HG03097 (cell line): ENCODE measurements around the gene ZNF275.
"Not testable (repeated sequence)": the region's sequence is repeated elsewhere in the genome, so short reads cannot be mapped to it uniquely, and the experiment has no call there.

ENCODE experiments used
- ATAC-seq: cut with Tn5 transposase; IDR thresholded peaks from one replicate; pipeline ENCODE4 v1.9.1; 2021; ENCODE audit not compliant: unreplicated experiment, low FRiP score

Gene ZNF275, protein sequence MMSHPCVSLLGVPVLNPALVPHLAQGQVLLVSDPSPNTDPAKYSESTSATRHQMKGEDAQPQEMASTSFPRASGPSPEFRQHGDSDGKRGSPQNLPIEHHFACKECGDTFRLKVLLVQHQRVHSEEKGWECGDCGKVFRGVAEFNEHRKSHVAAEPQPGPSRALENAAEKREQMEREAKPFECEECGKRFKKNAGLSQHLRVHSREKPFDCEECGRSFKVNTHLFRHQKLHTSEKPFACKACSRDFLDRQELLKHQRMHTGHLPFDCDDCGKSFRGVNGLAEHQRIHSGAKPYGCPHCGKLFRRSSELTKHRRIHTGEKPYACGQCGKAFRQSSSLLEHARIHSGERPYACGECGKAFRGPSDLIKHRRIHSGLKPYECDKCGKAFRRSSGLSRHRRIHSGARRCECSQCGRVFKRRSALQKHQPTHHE

DNA sequence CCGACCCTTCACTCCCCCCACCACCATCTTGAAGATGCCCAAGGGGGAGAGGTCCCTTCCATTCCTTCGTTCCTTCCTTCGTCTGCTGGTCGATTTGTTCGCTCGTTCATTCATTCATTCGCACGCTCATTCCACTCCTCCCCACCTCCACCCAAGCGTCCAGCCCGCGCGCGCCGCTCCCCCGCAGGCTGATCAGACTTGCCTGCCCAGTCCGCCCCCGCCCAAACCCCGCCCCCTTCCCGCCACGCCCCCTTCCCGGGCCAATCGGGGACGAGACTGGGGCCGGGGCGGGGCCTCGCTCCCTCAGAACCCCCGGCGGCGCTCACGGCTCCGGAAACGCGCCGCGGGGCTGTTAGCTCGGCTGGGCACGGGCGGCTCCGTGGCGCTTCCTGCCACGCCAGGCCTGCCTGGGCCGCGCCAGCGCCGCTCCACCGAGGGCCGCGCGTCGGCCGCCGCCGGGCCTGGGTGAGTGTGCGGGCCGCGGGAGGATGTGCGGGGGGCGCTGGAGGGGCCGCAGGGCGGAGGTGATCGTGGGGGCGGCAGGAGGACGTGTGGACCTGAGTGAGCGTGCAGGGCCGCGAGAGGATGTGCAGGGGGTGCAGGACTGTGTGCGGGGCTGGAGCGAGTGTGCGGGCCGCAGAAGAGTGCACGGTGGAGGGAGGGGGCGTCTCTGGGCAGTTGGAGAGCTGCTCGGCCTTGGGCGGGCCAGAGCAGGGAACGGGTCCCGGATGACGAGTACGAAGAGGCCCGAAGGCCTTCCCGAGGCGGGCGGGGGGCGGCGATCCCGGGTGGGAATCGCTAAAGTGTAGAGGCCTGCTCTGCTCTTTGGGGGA is at the start of gene ZNF275:
Gene ZNF275 (plus strand): TSS at position 333 of the 833 bp plus-strand sequence. CDS start 2,527 bp downstream, outside the sequence.
- peak; percentile 80 for ATAC-seq

DNA sequence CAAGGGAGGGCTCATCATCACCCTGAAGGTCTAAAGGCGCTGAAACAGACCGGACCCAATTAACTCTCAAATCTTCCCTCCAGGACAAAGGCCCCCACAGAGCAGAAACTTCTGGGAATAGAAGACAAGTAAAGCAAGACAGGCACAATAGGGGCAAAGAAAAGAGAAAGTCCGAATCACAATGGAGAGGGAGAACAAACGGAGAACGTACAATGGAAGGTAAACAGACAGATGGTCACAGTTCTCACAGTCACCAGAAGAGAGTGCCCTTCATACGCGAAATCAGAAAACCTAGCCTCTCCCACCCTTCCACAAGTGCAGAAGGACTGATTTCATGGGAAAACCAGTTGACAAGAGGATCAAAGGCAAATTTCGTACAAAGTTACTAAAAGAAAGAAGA is 48.3 kb upstream of the ZNF275 start:
- not testable (repeated sequence) for ATAC-seq

GRCh38 chrX:153288807-153289206 is 45.1 kb upstream of the ZNF275 start:
- not testable (repeated sequence) for ATAC-seq

GRCh38 chrX:153293485-153294071 is 40.4 kb upstream of the ZNF275 start:
- ATAC-seq: not testable (repeated sequence)

DNA sequence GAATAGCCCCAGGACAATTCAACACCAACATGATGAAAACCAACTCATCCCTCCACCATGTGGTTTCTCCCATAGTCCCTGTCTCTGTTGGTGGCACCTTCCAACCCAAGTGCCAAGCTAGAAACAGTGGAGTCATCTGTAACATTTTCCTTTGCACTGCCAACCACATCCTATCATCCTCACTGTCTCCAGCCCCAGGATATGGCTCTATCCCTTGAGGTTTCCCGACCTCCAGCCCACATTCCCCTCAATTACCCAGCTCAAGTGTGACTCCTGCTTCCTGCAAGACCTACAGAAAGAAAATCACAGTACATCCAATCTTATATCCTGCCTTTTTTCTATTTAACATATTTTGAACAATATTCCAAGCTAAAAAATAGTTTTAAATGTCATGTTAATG is 36.6 kb upstream of the ZNF275 start:
- ATAC-seq: no peak

DNA sequence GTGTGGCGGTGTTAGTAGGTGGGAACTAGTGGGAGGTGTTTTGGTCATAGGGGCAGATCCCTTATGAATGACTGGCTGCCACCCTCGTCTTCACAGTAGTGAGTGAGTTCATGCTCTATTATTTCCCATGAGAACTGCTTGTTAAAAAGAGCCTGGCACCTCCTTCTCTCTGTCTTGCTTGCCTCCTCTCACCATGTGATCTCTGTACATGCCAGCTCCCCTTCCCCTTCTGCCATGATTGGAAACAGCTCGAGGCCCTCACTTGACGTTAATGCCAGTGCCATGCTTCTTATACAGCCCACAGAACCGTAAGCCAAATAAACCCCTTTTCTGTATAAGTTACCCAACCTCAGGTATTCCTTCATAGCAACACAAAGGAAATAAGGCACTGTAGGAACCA is 34.1 kb upstream of the ZNF275 start:
- ATAC-seq: no peak

DNA sequence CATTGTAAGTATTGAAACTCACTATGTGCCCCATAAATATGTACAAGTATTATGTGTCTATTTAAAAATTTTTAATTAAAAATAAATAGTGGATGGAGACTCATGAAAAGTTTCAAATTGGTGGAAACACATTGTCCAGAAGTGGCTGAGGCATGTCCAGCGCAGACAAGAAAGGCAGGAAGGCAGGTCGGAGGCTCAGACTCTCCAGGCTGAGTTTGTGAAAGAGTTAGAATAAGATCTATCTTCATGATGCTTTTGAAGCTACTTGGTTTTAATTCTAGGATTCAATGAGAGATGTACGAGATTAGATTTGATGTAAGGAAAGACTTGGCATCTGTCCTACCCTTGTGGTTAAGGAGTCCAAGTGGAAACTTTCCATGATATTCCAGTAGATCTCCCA is 32.2 kb upstream of the ZNF275 start:
- no peak for ATAC-seq

DNA sequence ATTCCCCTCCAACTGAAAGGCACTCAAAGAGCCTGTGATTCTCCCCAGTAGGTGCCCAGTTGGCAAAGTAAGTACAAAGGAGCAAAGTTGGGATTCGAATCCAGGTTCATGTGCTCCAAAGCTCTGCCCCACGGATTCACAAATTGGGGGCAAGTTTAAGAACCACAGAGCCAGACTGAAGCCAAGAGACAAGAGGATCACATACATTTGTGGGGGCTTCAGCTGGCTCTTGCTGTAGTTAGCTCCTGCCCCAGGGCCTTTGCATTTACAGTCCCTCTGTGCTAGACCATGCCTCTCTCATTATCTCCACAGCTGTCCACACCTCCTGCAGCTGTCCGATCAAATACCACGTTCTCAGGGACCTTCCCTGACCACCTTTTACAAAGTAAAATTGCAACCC is 31.2 kb upstream of the ZNF275 start:
- ATAC-seq: no peak

DNA sequence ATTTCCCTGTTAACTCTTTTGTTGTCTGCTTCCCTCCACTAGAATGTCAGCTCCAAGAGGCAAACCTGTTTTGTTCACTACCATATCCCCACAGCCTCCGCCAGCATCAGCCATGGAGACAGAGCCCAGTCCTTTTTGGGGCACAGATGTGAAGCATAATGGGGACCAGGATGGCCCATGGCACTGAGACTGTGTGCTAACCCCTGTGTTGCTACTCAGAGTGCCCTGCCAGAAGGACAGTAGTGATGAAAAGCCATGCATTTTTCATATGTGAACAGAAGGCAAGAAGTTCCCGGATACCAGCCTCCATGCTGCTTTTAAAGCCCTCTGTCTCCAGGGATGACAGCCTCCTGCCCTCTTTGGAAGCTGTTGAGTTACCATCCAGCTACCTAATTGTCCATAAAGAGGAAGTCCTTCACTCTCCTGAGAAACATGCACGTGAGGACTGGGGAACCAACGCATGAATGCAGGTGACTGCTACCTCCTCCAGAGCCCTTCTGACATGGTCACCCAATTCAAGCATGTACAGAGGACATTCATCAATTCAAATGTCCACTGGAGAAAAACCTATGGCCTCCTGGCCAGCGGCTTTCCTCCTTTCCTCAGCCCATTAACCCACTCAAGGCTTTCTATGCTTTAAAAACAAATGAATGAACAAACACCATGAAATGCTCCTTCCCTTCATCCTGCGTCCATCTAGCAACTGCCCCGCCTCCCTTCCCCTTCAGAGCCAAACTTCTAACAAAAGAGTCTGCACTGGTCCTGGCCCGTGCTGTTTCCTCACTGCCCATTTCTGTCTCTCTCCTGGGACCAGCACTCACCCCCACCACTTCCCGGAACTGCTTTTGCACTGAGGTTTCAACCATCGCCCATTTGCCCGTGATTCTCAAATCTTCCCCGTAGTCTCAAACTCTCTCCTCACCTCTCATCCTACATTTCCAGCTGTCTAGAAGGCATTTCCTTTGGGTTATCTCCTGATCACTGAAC is 30.4 kb upstream of the ZNF275 start:
- ATAC-seq: no peak

DNA sequence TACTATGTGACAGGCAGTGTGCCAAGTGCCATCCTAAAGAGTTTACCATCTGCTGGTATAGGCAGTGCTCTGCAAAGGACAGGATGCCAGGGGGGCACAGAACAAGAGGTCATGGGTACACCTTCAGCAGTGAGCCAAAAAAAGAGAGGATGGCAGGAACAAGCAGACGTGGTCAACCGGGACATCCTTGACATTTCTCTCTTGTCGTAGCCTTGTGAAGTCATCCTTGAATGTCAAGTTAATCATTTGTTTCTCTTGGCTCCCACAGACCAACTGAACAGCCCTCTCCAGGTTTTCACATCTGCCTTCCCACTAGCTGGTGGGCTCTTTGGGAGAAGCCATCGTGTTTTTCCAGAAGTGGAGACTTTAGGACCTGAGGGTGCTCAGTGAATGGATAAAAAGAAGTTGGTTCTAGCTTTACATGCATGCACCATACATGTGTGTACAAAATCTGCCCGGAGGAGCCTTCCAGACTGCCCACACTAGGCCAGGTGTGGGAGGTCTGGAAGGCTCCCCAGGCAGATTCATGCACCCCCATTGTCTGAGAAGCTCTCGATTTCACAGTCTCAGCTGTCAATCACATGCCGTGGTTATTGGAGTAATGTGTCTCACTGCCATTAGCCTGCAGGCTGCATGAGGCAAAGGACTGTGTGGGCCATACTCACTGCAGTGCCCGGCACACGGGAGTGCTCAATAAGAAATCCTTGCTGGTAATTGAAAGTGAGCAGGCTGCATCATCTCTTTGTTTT is 28.8 kb upstream of the ZNF275 start:
- no peak for ATAC-seq

- ATAC-seq: no peak
Observed at GRCh38 chrX:153305972-153306371, 28.0 kb upstream of the ZNF275 start.

- no peak for ATAC-seq
Observed at GRCh38 chrX:153306527-153307115, 27.3 kb upstream of the ZNF275 start.

DNA sequence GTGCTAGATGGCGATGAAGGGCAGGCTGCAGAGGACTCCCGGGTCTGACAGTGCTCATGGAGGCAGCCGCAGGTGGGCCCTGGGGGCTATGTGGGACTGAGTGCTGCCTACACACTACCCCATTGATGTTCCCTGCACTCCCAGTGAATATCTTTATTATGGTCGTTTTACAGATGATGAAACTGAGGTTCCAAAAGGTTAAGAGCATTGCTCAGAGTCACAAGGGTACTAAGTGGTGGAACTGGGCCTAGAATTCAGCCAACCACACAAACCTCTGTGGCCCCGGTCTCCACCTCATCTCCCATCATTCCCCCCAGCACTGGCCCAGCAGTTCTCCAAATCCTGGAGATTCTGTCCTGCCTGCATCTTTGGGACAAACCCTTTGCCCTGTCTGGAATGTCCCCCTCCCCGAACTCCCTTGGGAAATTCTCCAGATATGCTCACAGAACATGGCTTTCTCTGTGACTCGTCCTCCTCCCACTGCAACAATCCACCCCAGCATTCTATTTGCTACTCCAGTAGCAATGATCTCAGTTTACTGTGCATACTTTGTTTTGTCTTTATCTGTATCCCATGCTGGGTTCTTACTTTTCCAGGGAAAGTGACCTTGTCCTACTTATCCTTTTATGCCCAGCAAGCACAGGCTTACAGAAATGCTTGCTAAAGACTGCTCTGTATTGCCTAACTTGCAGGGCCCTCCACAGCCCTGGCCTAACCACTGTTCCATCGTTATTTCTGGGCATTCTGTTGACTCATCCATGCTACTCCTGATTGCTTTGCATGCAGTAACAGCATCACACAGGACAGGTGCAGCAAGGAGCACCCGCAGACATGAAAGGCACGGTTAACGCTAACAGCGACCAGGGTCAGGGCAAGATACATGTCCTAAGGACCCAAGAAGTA is 26.4 kb upstream of the ZNF275 start:
- ATAC-seq: no peak

DNA sequence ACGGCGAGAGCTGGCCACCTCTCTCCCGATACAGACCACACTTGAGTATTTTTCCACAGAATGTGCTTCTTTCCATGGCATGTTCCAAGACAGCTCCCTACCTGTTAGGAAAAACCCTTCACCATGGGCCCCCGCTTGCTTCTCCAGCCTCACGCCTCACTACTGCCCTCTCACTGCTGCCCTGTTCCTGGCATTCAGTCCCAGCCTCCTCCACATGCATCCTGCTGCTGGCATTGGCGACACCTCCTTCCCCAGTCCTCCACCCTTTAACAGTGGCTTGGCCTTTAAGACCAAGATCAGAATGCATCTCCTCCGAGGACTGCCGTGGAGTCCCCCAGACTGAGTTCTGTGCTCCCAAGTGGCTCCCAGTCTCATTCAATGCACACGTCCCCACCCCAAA is 23.1 kb upstream of the ZNF275 start:
- no peak for ATAC-seq

DNA sequence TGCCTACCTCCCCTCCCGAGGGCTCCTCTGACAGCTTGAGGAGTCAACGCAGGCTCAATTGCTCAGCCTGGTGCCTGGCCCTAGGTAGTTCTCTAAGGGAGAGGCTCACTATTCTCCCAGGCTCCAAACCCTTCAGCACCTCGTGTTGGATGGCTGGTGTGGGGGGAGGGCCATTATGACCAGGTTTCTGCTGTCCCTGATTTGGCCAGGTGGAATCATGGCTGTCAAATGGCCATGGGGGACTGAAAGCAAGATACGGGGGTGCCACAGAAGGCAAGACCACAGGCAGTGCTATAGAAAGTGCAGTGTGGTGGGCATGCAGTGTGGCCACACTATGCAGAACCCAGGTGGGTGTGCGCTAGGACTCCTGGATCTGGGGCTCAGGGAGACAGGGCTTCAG is 21.9 kb upstream of the ZNF275 start:
- ATAC-seq: no peak

- ATAC-seq: no peak
Observed at GRCh38 chrX:153312842-153313241, 21.1 kb upstream of the ZNF275 start.

GRCh38 chrX:153317306-153317705 is 16.6 kb upstream of the ZNF275 start:
- no peak for ATAC-seq
